ENCODE results near the gene PRKAR2A.
"Not testable (repeated sequence)": the region's sequence is repeated elsewhere in the genome, so short reads cannot be mapped to it uniquely, and the experiment has no call there.

Gene PRKAR2A

GRCh38 chr3:48845170-48845569 is 2.5 kb downstream of the PRKAR2A start:
- DNase-seq (ENCODE audit: low read depth, low spot score), result no peak
- no peak overlapping the region for H3K27ac ChIP-seq

GRCh38 chr3:48837163-48837562 is 10.5 kb downstream of the PRKAR2A start:
- DNase-seq (ENCODE audit: low read depth, low spot score), result no peak
- no peak overlapping the region for H3K27ac ChIP-seq

GRCh38 chr3:48835650-48836366 is 11.9 kb downstream of the PRKAR2A start:
- no peak overlapping the region for H3K27ac ChIP-seq
- DNase-seq (ENCODE audit: low read depth, low spot score), result no peak

- no peak for DNase-seq (ENCODE audit: low read depth, low spot score)
- H3K27ac ChIP-seq, result no peak overlapping the region
These were observed 15.0 kb downstream of the PRKAR2A start for GRCh38 chr3:48832684-48833083.

- no peak overlapping the region for H3K27ac ChIP-seq
- DNase-seq (ENCODE audit: low read depth, low spot score), result no peak
These were observed 17.0 kb downstream of the PRKAR2A start for GRCh38 chr3:48830715-48831114.

- not testable (repeated sequence) for H3K27ac ChIP-seq; DNase-seq (ENCODE audit: low read depth, low spot score)
These were observed 18.1 kb downstream of the PRKAR2A start for GRCh38 chr3:48829525-48829924.

GRCh38 chr3:48827874-48828273 is 19.8 kb downstream of the PRKAR2A start:
- DNase-seq (ENCODE audit: low read depth, low spot score); H3K27ac ChIP-seq: not testable (repeated sequence)

GRCh38 chr3:48826451-48826850 is 21.2 kb downstream of the PRKAR2A start:
- H3K27ac ChIP-seq, result no peak overlapping the region

GRCh38 chr3:48820612-48821324 is 26.9 kb downstream of the PRKAR2A start:
- no peak overlapping the region for H3K27ac ChIP-seq
- no peak for DNase-seq (ENCODE audit: low read depth, low spot score)

More at GRCh38 chr3:48826451-48826850, 21.2 kb downstream of the PRKAR2A start:
- no peak for DNase-seq (ENCODE audit: low read depth, low spot score)

- no peak overlapping the region for H3K27ac ChIP-seq
- no peak for DNase-seq (ENCODE audit: low read depth, low spot score)
These were observed 28.1 kb downstream of the PRKAR2A start for GRCh38 chr3:48819234-48820221.

GRCh38 chr3:48811524-48811923 is 36.1 kb downstream of the PRKAR2A start:
- H3K27ac ChIP-seq, result no peak overlapping the region
- no peak for DNase-seq (ENCODE audit: low read depth, low spot score)

- no peak overlapping the region for H3K27ac ChIP-seq
These were observed 42.7 kb downstream of the PRKAR2A start for GRCh38 chr3:48804930-48805329.

GRCh38 chr3:48800831-48801230 is 46.8 kb downstream of the PRKAR2A start:
- DNase-seq (ENCODE audit: low read depth, low spot score); H3K27ac ChIP-seq: not testable (repeated sequence)

More at GRCh38 chr3:48804930-48805329, 42.7 kb downstream of the PRKAR2A start:
- DNase-seq (ENCODE audit: low read depth, low spot score), result no peak

- DNase-seq (ENCODE audit: low read depth, low spot score), result peak; percentile 18
- no peak overlapping the region for H3K27ac ChIP-seq
These were observed 48.7 kb downstream of the PRKAR2A start for GRCh38 chr3:48798998-48799397.

- DNase-seq (ENCODE audit: low read depth, low spot score), result no peak
- H3K27ac ChIP-seq, result no peak overlapping the region
These were observed 50.0 kb downstream of the PRKAR2A start for GRCh38 chr3:48797626-48798025.

GRCh38 chr3:48795997-48796732 is 51.5 kb downstream of the PRKAR2A start:
- H3K27ac ChIP-seq, result no peak overlapping the region
- DNase-seq (ENCODE audit: low read depth, low spot score), result no peak

- not testable (repeated sequence) for DNase-seq (ENCODE audit: low read depth, low spot score); H3K27ac ChIP-seq
These were observed 54.2 kb downstream of the PRKAR2A start for GRCh38 chr3:48793484-48793883.

- DNase-seq (ENCODE audit: low read depth, low spot score), result no peak
- no peak overlapping the region for H3K27ac ChIP-seq
These were observed 58.0 kb downstream of the PRKAR2A start for GRCh38 chr3:48789665-48790064.

GRCh38 chr3:48788544-48789162 is 59.0 kb downstream of the PRKAR2A start:
- H3K27ac ChIP-seq, result no peak overlapping the region
- no peak for DNase-seq (ENCODE audit: low read depth, low spot score)
